HCT116 (cell line): ENCODE data around the gene CBFA2T2. TPM values are rescaled to one million over a fixed set of nuclear protein-coding genes. Genes with fewer than 3 reads are reported as not detected.

ENCODE experiments used
- ATAC-seq: fragments of 200-7000 bp; cut with Tn5 transposase; 2 replicates; pipeline ENCODE4 v1.9.1; 2020; ENCODE audit warnings: mild to moderate bottlenecking, moderate library complexity
- BruUV-seq: library from RNA; stranded (reverse); fragments of 400-500 nt; replicated peaks from 2 replicates; lab custom pipeline; 2021; lab: Mats Ljungman, UMichigan
- CTCF ChIA-PET: fragments of 300-600 bp; sonication (Branson Sonifier 250); formaldehyde crosslinking; loops from one replicate; lab custom pipeline; 2021; ENCODE audit warnings: antibody characterized with exemption; lab: Charles Lee
- POLR2A ChIA-PET: fragments of 300-600, 350-600 bp; sonication (Branson Sonifier 250); formaldehyde crosslinking; loops from one replicate; lab custom pipeline; 2021; ENCODE audit warnings: antibody characterized with exemption; lab: Charles Lee
- RAD21 ChIA-PET, 2 experiments: fragments of 300-600 bp; sonication (Branson Sonifier 250); formaldehyde crosslinking; loops; one replicate each; lab custom pipeline; 2023; ENCODE audit warnings: low total read pairs in 2 of 2; ENCODE audit not compliant: uncharacterized antibody in 2 of 2, unreplicated experiment in 2 of 2, low non-redundant PET in 1 of 2; lab: Charles Lee
- DNase-seq: peaks from one replicate; pipeline ENCODE4 v3.0.0-alpha.2; 2010; ENCODE audit warnings: low read depth, low spot score
- H2AFZ ChIP-seq: fragments of 200-600 bp; shearing (Covaris generic), sonication (generic); 2 replicates; pipeline ENCODE4 v1.6.1; 2017; ENCODE audit warnings: low read depth, mixed run types, mixed read lengths, antibody characterized with exemption, low read length; ENCODE audit not compliant: poor library complexity, severe bottlenecking
- H3K27ac ChIP-seq: 2 replicates; pipeline ENCODE4 v1.5.1; 2012; ENCODE audit warnings: low read depth, low read length
- H3K27me3 ChIP-seq: fragments of 200-600 bp; sonication (generic); 2 replicates; pipeline ENCODE4 v1.6.1; 2016; ENCODE audit warnings: mixed run types, low read length, mixed read lengths; ENCODE audit not compliant: insufficient read depth
- H3K36me3 ChIP-seq, 2 experiments: fragments of 200-500 bp in 1 of 2; fragments of 200-600 bp in 1 of 2; sonication (Bioruptor generic) in 1 of 2; sonication (generic) in 1 of 2; 2 replicates each; pipeline versions ENCODE4 v1.5.1 to v1.6.1; 2014 to 2016; ENCODE audit warnings: low read length in 2 of 2, inconsistent platforms in 1 of 2, mixed read lengths in 1 of 2, mixed run types in 1 of 2; ENCODE audit not compliant: insufficient read depth in 2 of 2, control insufficient read depth in 1 of 2
- H3K4me1 ChIP-seq, 2 experiments: fragments of 200-600 bp in 1 of 2; sonication (generic) in 1 of 2; 2 replicates each; pipeline versions ENCODE4 v1.5.1 to v1.6.1; 2012 to 2017; ENCODE audit warnings: low read length in 2 of 2, inconsistent platforms in 1 of 2, mild to moderate bottlenecking in 1 of 2, mixed read lengths in 1 of 2, mixed run types in 1 of 2, moderate library complexity in 1 of 2; ENCODE audit not compliant: insufficient read depth in 2 of 2, control insufficient read depth in 1 of 2
- H3K4me2 ChIP-seq: fragments of 200-600 bp; sonication (generic); 2 replicates; pipeline ENCODE4 v1.6.1; 2017; ENCODE audit warnings: mixed run types, low read length, mixed read lengths
- H3K4me3 ChIP-seq, 2 experiments: fragments of 200-600 bp in 1 of 2; sonication (generic) in 1 of 2; replicated peaks in 1 of 2; 2 replicates each; pipeline ENCODE4 v1.5.1; 2011 to 2016; ENCODE audit warnings: low read length in 2 of 2, control low read depth in 1 of 2, low read depth in 1 of 2, mild to moderate bottlenecking in 1 of 2, mixed read lengths in 1 of 2, mixed run types in 1 of 2
- H3K79me2 ChIP-seq: fragments of 200-600 bp; sonication (generic); 2 replicates; pipeline ENCODE4 v1.6.1; 2017; ENCODE audit warnings: mild to moderate bottlenecking, mixed run types, low read length, moderate library complexity, mixed read lengths; ENCODE audit not compliant: insufficient read depth
- H3K9ac ChIP-seq: fragments of 200-600 bp; sonication (generic); 2 replicates; pipeline ENCODE4 v1.6.1; 2016; ENCODE audit warnings: low read length, mixed read lengths
- H3K9me2 ChIP-seq: fragments of 200-600 bp; sonication (generic), shearing (Covaris generic); 2 replicates; pipeline ENCODE4 v1.6.1; 2017; ENCODE audit warnings: mixed run types, mild to moderate bottlenecking, moderate library complexity; ENCODE audit not compliant: insufficient read depth
- H3K9me3 ChIP-seq, 2 experiments: fragments of 200-500 bp in 1 of 2; fragments of 200-600 bp in 1 of 2; sonication (Bioruptor generic) in 1 of 2; sonication (generic) in 1 of 2; 2 replicates each; pipeline ENCODE4 v1.6.1; 2014 to 2017; ENCODE audit warnings: low read length in 2 of 2, mixed read lengths in 2 of 2, inconsistent platforms in 1 of 2, low read depth in 1 of 2, mild to moderate bottlenecking in 1 of 2, mixed run types in 1 of 2, moderate library complexity in 1 of 2; ENCODE audit not compliant: control insufficient read depth in 1 of 2, insufficient read depth in 1 of 2
- H4K20me1 ChIP-seq: fragments of 200-600 bp; sonication (generic), shearing (Covaris generic); 2 replicates; pipeline ENCODE4 v1.6.1; 2017; ENCODE audit warnings: mixed run types, mild to moderate bottlenecking, moderate library complexity; ENCODE audit not compliant: insufficient read depth
- CBX3 ChIP-seq: IDR thresholded peaks from 2 replicates; pipeline ENCODE4 v1.6.1; 2012; ENCODE audit warnings: low read depth
- CEBPB ChIP-seq: IDR thresholded peaks from 2 replicates; pipeline ENCODE4 v1.6.1; 2012; ENCODE audit warnings: low read depth
- CTCF ChIP-seq, 3 experiments: fragments of 200-600 bp in 1 of 3; sonication (generic) in 1 of 3; IDR thresholded peaks in 2 of 3; conservative IDR thresholded peaks in 1 of 3; 2 replicates each; pipeline ENCODE4 v1.5.1; 2012 to 2017; ENCODE audit warnings: low read depth in 2 of 3, low read length in 2 of 3, antibody characterized with exemption in 1 of 3, borderline replicate concordance in 1 of 3, control low read depth in 1 of 3, mild to moderate bottlenecking in 1 of 3, mixed read lengths in 1 of 3, mixed run types in 1 of 3, moderate library complexity in 1 of 3; ENCODE audit not compliant: insufficient read depth in 1 of 3
- EGR1 ChIP-seq: IDR thresholded peaks from 2 replicates; pipeline ENCODE4 v1.6.1; 2012; ENCODE audit warnings: low read depth
- ELF1 ChIP-seq: IDR thresholded peaks from 2 replicates; pipeline ENCODE4 v1.6.1; 2012; ENCODE audit warnings: low read depth, borderline replicate concordance
- EZH2 ChIP-seq: fragments of 200-600 bp; sonication (generic); IDR thresholded peaks from 2 replicates; pipeline ENCODE4 v1.6.1; 2017; ENCODE audit warnings: antibody characterized with exemption, mixed run types
- EZH2phosphoT487 ChIP-seq: fragments of 200-600 bp; IDR thresholded peaks from 2 replicates; pipeline ENCODE4 v1.6.1; 2018; ENCODE audit warnings: antibody characterized with exemption, borderline replicate concordance
- MAX ChIP-seq: IDR thresholded peaks from 2 replicates; pipeline ENCODE4 v1.6.1; 2012
- POLR2A ChIP-seq: IDR thresholded peaks from 2 replicates; pipeline ENCODE4 v1.7.0; 2011; ENCODE audit warnings: borderline replicate concordance; ENCODE audit not compliant: insufficient read depth, insufficient read length; ENCODE audit errors: extremely low read depth
- SRF ChIP-seq: IDR thresholded peaks from 2 replicates; pipeline ENCODE4 v1.6.1; 2012; ENCODE audit warnings: low read depth
- TCF7L2 ChIP-seq: IDR thresholded peaks from 2 replicates; pipeline ENCODE4 v1.7.0; 2011; ENCODE audit warnings: borderline replicate concordance, inconsistent platforms; ENCODE audit not compliant: insufficient read depth, insufficient read length; ENCODE audit errors: extremely low read depth
- YY1 ChIP-seq: IDR thresholded peaks from 2 replicates; pipeline ENCODE4 v1.6.1; 2011; ENCODE audit warnings: low read length, low read depth, moderate library complexity, mild to moderate bottlenecking; ENCODE audit not compliant: insufficient replicate concordance; ENCODE audit errors: extremely low read depth
- ZBTB33 ChIP-seq: IDR thresholded peaks from 2 replicates; pipeline ENCODE4 v1.6.1; 2011; ENCODE audit warnings: mild to moderate bottlenecking, low read length, moderate library complexity; ENCODE audit not compliant: insufficient replicate concordance; ENCODE audit errors: extremely low read depth
- ZFX ChIP-seq: fragments of 450-650 bp; IDR thresholded peaks from 2 replicates; pipeline ENCODE4 v1.6.1; 2017
- intact Hi-C: fragments of 100-400 bp; cut with micrococcal nuclease; formaldehyde crosslinking; loops from 2 replicates; pipeline ENCODE4 v1.10.0; 2022
- total RNA-seq: library from RNA; stranded (reverse); gene quantifications from one replicate; pipeline ENCODE4 v1.2.1, GENCODE V29; 2021; ENCODE audit not compliant: unreplicated experiment

CBFA2T2 gene
- total RNA-seq, 1 experiment from 2014 or later = 8.0 TPM

- H3K27me3 ChIP-seq = no peaks in the 10 kb centered on the region
- H3K9me2 ChIP-seq = no peaks in the 10 kb centered on the region
- H3K4me1 ChIP-seq = no peaks in the 10 kb centered on the region
- ChIA-PET RAD21 (no interaction called here), POLR2A (no interaction called here), CTCF (no interaction called here)
- no peak overlapping the region for H2AFZ ChIP-seq
- H3K79me2 ChIP-seq = no peaks in the 10 kb centered on the region
- no peak overlapping the region for H3K27ac ChIP-seq
- BruUV-seq = no TSS peak
- no peaks in the 10 kb centered on the region for H3K9me3 ChIP-seq
- no peak for DNase-seq
- no peak for ATAC-seq
- intact Hi-C loops = no loop called here
- no peaks in the 10 kb centered on the region; a peak in 1 of 4 replicates for H3K36me3 ChIP-seq
- H3K4me3 ChIP-seq = no peak overlapping the region
- TF ChIP-seq CEBPB (no peak), YY1 (no peak), MAX (no peak), EGR1 (no peak), SRF (no peak), EZH2 (no peak), POLR2A (no peak), EZH2phosphoT487 (no peak), CTCF (IDR thresholded peaks at IDR 0.05 in 2 of 3, conservative IDR thresholded peaks at IDR 0.05 in 1 of 3; ENCODE audit: borderline replicate concordance in 1 of 3, insufficient read depth in 1 of 3, low read depth in 2 of 3, low read length in 2 of 3) (no peak)
- no peak overlapping the region for H3K9ac ChIP-seq
- no peak overlapping the region for H3K4me2 ChIP-seq
- no peaks in the 10 kb centered on the region for H4K20me1 ChIP-seq
These were observed 134.5 kb downstream of the CBFA2T2 start for GRCh38 chr20:33624399-33624798.

- no peaks in the 10 kb centered on the region for H3K4me1 ChIP-seq
- no peak overlapping the region for H3K9ac ChIP-seq
- no peaks in the 10 kb centered on the region for H3K79me2 ChIP-seq
- DNase-seq (no peak), ATAC-seq (no peak)
- H3K9me3 ChIP-seq = no peaks in the 10 kb centered on the region
- H3K4me3 ChIP-seq = no peak overlapping the region
- H3K9me2 ChIP-seq = no peaks in the 10 kb centered on the region
- ChIA-PET RAD21 (no interaction called here), POLR2A (no interaction called here), CTCF (no interaction called here)
- intact Hi-C loops = no loop called here
- no peak overlapping the region for H3K4me2 ChIP-seq
- H3K27ac ChIP-seq = no peak overlapping the region
- no peak overlapping the region for H2AFZ ChIP-seq
- BruUV-seq = no TSS peak
- no peaks in the 10 kb centered on the region; a peak in 1 of 4 replicates for H3K36me3 ChIP-seq
- H4K20me1 ChIP-seq = no peaks in the 10 kb centered on the region
- H3K27me3 ChIP-seq = no peaks in the 10 kb centered on the region
- TF ChIP-seq ZBTB33 (no peak), ELF1 (no peak), EZH2phosphoT487 (no peak), TCF7L2 (no peak), ZFX (no peak), CBX3 (no peak)
These were observed 136.3 kb downstream of the CBFA2T2 start for GRCh38 chr20:33626190-33626589.
